SHP77 (cell line): ENCODE results near the gene GNB1L.
"Not testable (repeated sequence)": the region's sequence is repeated elsewhere in the genome, so short reads cannot be mapped to it uniquely, and the experiment has no call there.

Experiments
- DNase-seq, 2 experiments: peaks; one replicate each; lab custom pipeline; 2025; lab: John Stamatoyannopoulos, UW

Gene GNB1L

DNA sequence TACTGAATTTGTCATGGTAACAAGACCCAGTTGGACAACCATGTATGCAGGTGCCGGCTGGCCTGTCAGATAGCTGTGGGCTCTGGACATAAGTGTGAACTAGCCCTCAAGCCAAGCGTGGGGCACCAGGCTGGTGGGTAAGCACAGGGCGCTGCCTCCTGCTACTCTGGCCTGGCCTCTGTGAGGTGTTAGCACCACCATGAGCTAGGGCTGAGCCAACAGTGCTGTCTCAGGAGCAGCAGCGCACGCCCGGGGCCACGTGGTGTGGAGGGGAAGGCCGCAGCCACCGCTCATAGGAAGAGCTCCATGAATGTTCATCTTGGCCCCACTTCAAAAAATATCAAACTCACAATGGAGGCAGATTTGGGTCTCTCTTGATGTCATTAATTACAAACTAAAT, 35.3 kb upstream of the GNB1L start:
- DNase-seq: peak in 1 of 2 experiments; percentile 14

DNA sequence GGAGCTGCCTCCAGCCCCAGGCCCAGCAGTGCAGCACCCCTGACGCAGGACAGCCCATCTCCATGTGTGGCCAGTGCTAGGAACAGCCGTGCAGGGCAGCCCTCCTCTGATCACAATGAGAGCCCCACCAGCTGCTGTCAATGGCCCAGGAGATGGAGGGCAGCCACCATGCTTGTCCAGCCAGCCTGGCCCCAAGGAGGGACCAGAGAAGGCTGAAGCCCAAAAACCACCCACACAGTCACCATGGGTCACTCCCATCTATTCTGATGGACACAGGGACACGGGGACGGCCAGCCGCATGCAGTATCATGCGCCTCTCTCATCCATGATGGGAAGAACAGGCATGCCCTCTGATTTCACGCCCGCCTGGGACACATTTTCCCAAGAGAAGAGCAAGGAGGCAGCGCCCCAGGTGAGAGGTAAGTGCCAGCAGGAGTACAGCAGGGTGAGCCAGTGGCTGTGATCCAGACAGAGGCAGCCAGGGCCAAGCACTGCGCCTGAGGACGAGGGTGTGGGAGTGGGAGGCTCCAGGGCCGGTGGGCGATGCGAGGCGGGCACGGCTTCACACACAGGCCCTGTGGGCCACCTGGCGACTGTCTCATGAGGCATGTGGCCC, 33.6 kb upstream of the GNB1L start:
- no peak for DNase-seq

DNA sequence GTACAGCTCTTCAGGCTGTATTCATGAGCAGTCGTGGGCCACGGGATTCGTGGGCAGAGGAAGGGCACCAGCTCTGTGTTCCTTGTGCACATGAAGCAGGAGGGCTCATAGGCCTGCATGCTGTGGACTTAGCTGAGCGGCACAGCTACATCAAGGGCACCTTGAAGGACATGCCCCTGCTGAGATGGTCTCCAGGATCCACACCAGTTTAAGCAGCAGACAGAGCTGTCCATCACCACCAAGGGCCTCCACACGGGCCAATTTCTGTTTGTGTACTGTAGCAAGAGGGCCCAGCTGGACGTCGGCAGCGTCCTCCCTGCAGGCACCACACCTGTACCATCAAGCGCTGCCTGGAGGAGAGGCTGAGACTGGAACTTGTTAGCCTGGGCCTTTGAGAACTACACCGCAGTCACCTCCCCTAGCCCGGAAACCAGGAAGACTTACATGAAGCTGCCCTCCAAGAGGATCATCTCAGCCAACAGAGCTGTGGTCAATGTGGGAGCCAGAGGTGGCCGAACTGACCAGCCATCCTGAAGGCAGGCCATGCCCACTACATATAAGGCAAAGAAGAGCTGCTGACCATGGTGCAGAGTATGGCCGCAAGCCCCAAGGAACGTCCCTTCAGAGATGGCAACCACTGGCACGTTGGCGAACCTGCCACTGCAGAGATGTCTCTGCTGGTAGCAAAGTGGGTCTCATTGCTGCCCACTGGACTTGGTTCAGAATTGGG, 32.7 kb upstream of the GNB1L start:
- DNase-seq: no peak

DNA sequence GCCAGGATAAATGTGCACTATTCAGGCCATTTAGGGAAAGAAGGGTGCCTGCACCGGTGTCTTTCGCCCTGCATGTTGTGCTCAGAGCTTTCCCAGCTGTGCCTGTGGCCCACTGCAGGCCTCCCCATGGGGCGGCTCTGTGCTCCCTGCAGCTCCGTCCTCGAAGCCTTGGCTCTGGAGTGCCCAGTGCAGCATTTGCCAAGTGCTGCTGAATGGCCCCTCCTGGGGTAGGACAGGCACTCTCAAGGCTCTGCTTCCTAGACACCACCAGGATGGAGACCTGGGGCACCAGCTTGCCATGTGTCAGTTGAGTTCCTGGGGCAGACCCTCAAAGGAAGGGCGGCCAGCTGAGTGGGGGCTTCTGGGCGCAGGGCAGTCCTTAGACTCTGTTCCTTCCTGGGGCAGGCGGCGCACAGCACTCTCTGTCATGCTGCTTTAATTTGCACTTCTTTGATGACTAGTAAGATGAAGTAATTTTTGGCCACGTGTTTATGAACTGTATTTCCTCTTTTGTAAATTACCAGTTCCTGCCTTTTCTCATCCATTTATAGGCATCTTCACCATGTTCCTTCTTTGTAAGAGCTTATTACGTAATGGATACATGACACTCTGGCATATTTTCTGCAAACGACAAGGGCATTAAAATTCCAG, 32.1 kb upstream of the GNB1L start:
- DNase-seq: no peak

DNA sequence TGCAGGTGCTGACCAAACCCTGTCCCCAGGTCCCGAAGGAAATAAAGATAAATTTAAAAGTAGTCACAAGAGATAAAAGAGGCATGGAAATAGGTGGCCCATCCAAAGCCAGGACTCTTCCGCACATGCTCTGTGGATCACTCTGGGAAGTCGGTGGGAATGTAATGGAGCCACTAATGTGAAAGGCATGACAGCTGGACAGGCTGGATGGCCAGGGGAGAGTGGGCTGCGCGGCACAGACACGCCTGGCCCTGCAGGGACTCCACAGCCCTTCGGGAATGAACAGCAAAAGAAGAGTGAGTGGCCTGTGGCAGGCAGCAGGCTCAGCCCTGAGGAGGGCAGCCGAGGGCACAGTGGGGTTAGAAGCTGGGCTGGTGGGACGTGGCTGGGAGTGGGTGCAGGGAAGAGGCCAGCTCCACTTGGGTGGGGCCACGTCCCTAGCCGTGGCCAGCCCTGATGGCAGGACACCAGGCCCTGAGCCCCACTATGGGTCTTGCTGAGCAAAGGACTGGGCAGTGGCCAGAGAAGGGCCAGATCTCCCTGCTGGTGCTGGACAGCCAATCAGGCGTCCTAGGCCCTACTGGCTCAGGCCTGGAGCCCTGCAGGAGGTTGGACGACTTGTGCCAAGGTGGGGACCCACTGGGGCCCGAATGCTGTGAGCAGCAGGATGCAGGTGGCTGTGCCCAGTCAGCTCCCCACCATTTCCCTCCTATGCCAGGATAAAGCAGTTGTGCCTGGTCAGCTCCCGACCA, 31.3 kb upstream of the GNB1L start:
- DNase-seq: no peak

DNA sequence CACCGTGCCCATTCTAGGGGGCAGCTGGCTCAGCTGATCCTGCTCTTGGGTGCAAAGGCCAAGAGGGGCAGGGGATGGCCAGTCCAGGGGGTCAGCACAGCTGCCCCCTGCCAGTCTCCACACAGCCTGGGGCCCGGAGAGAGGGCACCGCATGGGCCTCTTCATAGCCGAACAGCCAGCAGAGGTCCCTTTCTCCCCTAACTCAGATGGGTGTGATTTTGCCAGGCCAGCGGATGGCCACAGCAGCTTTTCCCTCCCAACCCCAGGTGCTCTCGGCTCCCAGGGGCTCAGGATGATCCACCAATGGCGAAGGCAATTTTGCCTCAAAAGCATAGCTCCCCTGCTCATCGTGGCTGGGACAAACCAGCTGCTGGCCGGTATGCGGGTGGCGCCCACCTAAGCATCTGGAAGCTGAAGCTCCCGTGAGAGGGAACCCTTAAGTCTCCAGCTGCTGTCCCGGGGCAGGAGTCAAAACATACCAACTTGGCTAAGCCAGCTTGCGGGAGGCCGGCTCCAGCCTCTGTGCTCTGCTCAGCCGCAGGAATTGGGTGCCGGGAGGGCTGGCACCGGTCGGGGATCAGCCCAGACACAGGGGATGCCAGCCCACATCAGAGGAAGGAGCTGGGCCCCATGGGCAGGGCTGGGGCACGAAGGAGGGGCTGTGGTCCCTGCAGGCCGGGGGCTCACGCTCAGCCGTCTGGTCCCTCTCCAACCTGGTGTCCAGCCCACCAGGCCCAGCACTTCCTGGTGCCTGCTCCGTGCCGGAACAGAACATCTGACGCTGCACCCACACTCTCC, 30.5 kb upstream of the GNB1L start:
- DNase-seq: no peak

DNA sequence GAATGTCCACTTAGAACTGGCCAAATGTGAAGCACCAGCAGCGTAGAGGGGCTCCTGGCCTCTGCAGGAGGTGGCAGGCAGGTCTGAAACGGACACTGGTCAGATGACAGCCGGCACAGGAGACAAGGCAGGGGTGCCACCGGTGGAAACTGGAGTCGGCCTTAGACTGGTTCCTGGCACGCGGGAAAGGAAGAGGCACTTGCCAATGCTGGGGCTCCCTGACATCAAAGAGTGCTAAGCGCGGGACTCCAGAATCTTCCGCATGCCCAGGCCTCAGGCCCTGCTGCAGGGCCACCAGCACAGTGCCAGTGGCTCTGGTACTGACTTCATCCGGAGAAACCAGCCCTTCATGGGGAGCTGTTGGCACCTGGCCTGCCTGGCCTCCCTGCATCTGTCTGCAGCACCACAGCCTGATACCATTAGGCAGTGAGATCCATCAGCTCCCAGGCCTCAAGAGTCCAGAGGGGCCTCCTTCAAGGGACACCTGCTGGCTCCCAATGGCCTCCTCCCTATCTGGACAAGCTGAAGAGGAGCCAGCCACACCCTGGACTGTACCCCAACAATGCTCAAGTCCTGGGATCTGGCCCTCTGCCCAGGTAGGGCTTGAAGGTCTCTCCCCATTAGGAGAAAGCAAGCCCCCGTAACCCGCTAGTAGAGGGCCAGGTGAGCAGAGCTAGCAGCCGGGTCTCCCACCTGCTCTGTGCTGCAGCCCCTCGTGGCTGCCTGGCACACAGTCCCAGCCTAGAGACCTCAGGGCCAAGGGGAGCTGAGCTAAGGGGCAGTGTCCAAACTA, 29.7 kb upstream of the GNB1L start:
- DNase-seq: no peak

DNA sequence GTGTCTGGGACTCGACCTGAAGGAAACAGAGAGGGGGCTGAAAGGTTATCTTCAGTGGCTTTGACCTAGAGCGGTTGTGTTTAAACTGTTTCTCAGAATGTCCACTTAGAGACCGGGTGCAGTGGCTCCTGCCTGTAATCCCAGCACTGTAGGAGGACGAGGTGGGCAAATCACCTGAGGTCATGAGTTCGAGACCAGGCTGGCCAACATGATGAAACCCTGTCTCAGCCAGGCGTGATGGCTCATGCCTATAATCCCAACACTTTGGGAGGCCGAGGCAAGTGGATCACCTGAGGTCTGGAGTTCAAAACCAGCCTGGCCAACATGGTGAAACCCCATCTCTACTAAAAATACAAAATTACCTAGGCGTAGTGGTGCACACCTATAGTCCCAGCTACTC, 28.8 kb upstream of the GNB1L start:
- not testable (repeated sequence) for DNase-seq

DNA sequence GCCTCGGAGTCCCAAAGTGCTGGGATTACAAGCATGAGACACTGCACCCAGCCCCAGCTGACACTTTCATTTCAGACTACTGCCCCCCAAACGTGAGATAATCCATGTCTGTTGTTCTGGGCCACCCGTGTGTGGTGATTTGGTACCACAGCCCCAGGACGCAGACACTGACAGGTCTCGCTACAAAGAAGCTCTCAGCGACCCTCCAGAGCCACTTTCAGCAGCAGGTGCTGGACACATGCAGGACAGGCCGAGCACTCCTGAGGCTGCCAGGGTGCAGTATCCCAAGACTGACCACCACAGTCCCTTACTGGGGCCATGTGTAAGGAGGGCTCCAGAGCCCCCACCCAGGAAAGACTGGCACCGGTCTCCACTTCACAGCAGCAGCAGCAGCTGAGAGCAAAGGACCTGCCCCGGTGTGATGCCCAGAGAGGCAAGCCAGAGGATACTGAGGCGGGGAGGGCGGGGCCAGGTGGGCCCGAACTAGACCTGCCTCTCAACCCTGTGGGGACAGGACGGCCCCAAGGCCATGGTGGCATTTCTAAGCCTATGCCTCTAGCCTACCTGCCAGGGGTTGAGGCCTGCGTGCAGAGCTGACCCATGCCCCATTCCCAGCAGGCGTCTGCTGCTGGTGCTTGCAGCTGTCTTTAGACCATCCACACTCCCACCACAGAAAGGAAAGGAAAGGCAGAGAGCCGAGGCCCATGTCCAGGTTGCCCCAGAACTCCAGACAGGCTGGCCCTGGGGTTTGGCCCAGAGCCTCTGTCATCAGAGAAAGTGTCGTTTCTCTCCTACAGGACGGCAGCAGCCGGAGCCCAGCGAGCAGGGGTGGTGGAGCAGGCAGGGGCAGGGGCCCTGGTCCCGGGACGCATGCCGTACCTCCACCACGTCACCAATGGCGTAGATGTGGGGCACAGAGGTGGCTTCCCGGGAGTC, 28.0 kb upstream of the GNB1L start:
- no peak for DNase-seq

DNA sequence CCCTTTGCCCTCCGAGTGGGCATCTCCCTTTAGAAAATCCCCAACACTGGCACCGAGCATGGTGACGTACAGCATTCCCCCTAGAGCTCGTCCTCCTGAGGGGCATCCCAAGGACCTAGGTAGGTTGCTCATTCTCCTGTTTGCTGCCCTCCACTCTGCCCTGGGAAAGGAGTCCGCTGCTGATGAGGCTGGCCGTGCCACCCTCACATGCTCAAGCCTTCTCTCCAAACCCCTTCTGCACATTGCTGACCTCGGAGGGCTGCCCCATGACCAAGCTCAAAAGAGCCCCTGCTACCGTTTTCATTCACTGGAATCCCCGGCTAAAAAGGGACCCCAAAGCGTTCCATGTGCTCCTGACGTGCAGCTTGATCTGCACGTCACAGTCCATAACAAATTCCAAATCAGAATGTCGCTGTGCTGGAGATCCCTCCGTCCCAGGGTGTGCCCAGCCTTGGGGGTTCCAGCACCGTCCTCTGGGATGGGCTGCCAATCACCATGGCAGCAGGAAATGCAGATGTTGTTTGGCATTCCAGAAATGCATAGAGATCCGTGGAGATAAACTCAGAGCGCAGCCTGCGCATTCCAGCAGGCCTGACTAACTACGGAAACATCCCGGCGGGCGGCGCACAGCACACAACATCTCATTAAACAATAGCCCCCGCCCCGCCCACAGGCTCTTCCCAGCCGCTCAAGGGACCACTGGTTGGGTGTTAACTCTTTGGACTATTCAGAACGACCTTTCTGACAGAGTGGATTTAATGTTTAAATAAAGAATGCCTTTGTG, 26.3 kb upstream of the GNB1L start:
- no peak for DNase-seq

DNA sequence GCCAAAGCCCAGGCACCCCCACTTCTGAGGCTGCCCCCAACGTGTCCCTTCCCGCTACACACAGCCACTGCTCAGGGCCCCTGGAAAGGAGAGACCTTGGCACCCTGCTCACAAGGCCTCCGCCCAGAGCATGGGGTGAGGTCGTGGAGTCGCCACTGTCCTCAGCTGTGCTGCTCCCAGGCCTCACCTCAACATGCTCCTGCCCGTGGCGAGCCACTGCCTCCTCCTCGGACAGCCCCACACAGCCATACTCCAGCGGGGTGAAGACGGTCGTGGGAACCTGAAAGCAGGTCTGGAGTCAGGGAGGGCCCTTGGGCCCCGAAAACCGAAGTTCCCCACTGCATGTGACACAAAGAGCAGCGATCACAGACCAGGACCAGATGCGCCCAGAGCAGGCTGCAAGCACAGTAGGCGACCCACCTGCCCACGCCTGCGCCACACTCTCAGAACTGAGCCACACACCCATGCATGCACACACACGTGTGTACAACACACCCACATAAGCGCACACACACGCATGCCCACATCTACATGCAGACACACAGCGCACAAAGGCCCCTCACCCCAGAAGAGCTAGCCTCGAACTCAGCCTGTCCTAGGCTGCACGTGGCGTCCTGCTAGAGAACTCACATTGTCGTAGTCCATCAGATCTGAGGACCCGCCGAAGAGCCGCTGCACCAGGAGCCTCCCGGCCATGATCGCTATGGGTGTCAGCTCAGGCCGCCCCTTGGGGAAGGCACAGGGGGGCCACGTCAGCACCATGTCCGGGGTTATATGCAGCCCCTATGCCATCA, 25.5 kb upstream of the GNB1L start:
- DNase-seq: no peak

DNA sequence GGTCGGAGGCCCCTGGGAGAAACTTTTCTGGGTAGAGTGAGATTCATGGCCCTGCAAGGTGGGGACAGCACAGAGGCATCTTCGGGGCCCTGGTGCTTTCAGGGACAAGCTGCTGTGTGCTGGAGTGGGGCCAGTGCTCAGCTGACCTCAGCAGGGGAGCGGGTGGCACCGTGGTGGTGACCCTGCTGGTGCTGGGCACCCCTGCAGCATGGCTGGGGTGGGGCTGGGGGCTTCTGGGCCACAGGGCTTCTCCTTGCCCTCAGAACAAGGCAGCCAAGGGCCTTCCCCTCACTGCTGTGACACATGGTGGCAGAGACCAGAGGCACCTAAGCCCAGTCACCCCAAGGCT, 24.9 kb upstream of the GNB1L start:
- no peak for DNase-seq

DNA sequence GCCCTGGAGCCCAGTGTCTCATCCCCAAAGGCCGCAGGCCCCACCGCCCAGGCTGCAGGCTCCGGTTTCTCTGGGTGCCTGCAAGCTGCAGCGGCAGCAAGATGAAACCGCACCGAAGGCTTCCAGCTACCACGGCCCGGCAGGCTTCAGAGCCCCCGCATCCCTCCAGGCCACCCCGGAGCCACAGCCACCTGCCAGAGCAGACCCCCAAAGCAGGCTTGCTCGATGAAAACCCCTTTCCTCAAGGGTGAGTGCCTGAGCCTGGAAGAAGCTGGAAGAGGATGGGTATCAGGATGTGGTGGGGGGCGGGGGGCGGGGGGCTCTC, 24.5 kb upstream of the GNB1L start:
- no peak for DNase-seq

DNA sequence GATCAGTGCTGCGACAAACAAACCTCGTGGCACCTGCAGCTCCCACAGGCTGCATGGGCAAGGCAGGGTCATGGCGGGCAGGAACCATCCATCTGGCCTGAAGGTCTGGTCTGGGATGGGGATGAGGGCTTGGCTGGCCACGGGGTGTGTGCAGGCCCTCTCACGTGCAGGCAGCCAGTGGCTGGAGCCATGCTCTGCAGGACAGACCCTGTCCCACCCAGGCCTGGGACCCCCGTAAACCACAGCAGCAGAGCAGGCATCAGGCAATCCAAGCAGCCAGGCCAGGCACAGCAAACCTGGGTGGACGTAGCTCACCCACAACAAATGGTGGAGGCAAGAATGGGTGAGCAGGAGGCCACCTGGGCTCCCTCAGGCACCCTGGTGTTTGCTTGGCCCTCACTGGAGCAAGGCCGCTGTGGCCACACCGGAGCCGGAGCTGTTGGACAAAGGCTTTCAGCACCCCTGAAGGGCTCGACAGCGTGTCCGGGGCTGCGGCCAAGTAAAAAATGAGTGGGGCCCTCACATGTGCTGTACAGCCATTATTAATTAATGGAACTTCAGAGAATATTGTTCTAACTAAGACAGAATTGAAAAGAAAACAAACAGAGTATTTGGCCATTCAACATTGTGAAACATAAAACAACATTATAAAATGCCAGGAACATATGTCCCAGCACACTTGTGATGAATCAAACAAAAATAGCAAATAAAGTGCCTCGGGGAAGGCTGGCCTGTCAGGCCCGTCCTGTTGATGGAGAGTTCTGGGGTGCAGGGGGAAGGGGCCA, 24.0 kb upstream of the GNB1L start:
- DNase-seq: no peak

DNA sequence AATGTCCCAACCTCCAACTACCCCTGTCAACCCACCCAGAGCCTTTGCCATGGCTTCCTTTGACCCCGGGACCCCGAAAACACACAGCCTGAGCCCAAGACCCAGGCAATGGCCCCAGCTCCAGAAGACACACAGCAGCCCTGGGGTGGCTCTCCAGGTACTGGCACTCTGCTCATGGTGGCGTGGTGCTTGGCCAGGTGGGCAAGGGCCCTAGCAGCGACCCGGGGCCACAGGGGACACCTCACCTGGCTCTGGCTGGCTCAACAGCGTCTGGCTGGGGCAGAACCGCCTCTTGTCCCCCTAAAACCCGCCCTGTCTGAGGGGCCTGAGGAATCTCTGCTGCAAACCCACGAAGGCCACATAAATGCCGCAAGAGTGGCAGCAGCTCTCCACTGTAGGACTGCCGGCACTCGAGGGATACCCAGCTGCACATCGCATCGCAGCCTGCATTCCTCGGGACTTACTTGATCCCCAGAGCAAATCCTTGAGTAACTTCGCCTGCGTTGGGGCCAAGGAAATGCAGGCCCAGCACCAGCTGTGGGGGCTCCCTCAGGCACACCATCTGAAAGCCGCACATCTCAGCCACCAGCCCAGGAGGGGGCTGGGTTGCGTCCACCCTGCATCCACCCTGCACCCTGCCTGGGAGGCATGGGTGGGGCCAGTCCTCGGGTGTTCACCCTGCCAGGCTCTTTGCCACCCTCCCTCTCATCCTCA, 23.1 kb upstream of the GNB1L start:
- no peak for DNase-seq

DNA sequence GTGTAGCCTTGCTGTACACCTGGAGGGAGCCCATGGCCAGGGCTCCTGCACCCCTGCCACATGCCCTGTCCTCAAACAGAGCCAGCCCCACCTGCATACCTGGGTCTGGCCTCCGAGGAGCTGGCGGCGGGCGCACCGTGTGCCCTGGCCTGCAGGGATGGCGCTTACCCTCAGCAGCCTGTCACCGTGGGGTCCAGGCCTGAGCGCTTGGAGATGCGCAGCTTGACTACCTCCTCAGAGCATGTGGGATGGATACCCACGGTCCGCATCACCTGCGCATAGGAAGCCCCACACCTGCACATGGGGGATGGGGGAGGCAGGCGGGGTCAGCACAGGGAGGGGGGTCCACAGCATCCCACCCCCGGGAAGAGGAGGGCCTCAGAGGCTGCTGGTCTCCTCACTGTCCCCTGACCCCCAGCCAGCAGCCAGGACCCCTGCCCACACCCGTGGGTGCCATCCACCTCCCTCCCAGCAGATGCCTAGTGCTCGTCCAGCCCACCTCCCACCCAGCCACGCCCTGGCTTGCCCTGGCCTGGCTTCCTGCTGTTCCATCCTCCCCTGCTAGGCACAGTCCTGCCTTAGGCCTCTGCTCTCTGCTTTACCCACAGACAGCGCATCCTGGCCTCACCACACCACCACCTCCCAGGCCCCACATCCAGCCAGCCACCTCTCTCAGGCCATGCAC, 22.4 kb upstream of the GNB1L start:
- no peak for DNase-seq
